KMS-11 (cell line): ENCODE data around the gene MED28.
A peak's percentile ranks its signal among the peaks of the same experiment; 100 is the strongest.
"Not testable (repeated sequence)": the region's sequence is repeated elsewhere in the genome, so short reads cannot be mapped to it uniquely, and the experiment has no call there.

Experiments used
- H2AFZ ChIP-seq: fragments of 200-600 bp; sonication (generic); 2 replicates; pipeline ENCODE4 v1.6.1; 2016; ENCODE audit warnings: antibody characterized with exemption, mixed run types, low read depth
- H3K27ac ChIP-seq: fragments of 200-600 bp; sonication (generic); 2 replicates; pipeline ENCODE4 v1.6.1; 2016; ENCODE audit warnings: mild to moderate bottlenecking, mixed run types
- H3K27me3 ChIP-seq: fragments of 200-600 bp; sonication (generic); 2 replicates; pipeline ENCODE4 v1.6.1; 2017; ENCODE audit warnings: mild to moderate bottlenecking, low read depth, mixed run types, moderate library complexity; ENCODE audit not compliant: insufficient read depth
- H3K36me3 ChIP-seq: fragments of 200-600 bp; sonication (generic); 2 replicates; pipeline ENCODE4 v1.6.1; 2017; ENCODE audit warnings: mild to moderate bottlenecking, mixed run types; ENCODE audit not compliant: insufficient read depth
- H3K4me1 ChIP-seq: fragments of 200-600 bp; sonication (generic); 2 replicates; pipeline ENCODE4 v1.6.1; 2016; ENCODE audit warnings: mild to moderate bottlenecking, low read depth, mixed run types; ENCODE audit not compliant: poor library complexity, severe bottlenecking
- H3K4me2 ChIP-seq: fragments of 200-600 bp; sonication (generic); 2 replicates; pipeline ENCODE4 v1.7.0; 2016; ENCODE audit warnings: mild to moderate bottlenecking, mixed run types
- H3K4me3 ChIP-seq: fragments of 200-600 bp; sonication (generic); IDR thresholded peaks from 2 replicates; pipeline ENCODE4 v1.6.1; 2017; ENCODE audit warnings: low read depth, low read length, mixed read lengths; ENCODE audit not compliant: insufficient read depth
- H3K79me2 ChIP-seq: fragments of 200-600 bp; sonication (generic); 2 replicates; pipeline ENCODE4 v1.6.1; 2016; ENCODE audit warnings: low read depth, mixed run types; ENCODE audit not compliant: insufficient read depth
- H3K9ac ChIP-seq: fragments of 200-600 bp; sonication (generic); 2 replicates; pipeline ENCODE4 v1.6.1; 2016; ENCODE audit warnings: mild to moderate bottlenecking, mixed run types
- H4K20me1 ChIP-seq: fragments of 200-600 bp; sonication (generic); 2 replicates; pipeline ENCODE4 v1.6.1; 2016; ENCODE audit warnings: mild to moderate bottlenecking, mixed run types; ENCODE audit not compliant: insufficient read depth
- CTCF ChIP-seq: fragments of 200-600 bp; sonication (generic); conservative IDR thresholded peaks from 2 replicates; pipeline ENCODE4 v1.6.1; 2017; ENCODE audit warnings: low read depth, mild to moderate bottlenecking, antibody characterized with exemption, low read length, moderate library complexity, mixed read lengths

The MED28 gene, protein sequence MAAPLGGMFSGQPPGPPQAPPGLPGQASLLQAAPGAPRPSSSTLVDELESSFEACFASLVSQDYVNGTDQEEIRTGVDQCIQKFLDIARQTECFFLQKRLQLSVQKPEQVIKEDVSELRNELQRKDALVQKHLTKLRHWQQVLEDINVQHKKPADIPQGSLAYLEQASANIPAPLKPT

DNA sequence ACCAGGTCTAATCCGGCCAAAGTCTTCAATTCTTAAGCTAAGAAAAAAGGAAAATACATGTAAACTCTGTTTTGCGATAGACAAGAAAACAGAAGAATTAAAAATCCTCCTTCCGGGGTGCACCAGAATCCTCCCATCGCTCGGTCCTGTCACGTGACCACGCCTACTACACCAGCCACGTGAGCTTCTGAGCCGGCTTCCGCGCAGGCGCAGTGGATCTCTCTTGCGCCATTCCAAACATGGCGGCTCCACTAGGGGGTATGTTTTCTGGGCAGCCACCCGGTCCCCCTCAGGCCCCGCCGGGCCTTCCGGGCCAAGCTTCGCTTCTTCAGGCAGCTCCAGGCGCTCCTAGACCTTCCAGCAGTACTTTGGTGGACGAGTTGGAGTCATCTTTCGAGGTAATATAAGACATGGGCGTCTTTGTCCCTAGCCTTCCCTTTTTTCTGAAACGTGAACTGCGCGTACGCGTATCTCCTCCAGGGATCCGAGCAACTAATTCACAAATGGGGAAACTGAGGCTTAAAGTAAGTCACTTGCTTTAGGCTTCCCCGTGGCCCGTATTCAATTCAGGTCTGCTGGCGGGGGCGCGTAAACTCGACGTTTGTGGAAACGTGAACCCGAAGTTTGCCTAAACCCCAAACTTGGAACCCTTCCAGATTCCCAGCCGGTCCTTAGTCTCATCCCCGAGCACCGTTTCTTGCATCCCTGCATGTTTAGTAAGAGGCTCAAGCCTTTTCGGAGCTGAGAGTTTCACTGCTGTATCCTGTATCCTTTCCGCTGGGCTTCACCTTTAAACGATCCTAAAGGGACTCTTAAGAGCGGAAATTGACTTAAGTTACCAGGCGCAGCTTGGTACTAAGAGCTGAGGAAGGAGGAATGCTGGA is at the start of gene MED28:
TSS of gene MED28 (plus strand) at position 226 of the 884 bp plus-strand sequence. CDS start at position 240, 14 bp downstream.
- Histone ChIP-seq H3K27me3 (no peaks in the 10 kb centered on the region), H3K27ac (peak within 1 kb of the TSS; percentile 43; the same call in 1 of the 2 replicates), H2AFZ (peak within 1 kb of the TSS; percentile 80), H3K36me3 (no peaks in the 10 kb centered on the region), H3K4me2 (peak within 1 kb of the TSS; percentile 79), H3K79me2 (peaks cover 38% of the 10 kb centered on the region), H3K9ac (peak within 1 kb of the TSS; percentile 74), H4K20me1 (no peaks in the 10 kb centered on the region), H3K4me1 (peaks cover 5% of the 10 kb centered on the region), H3K4me3 (no peak within 1 kb of the TSS)
- 0 out of 2 replicates have a peak, but pooled peaks have one; percentile 15 for TF ChIP-seq CTCF

DNA sequence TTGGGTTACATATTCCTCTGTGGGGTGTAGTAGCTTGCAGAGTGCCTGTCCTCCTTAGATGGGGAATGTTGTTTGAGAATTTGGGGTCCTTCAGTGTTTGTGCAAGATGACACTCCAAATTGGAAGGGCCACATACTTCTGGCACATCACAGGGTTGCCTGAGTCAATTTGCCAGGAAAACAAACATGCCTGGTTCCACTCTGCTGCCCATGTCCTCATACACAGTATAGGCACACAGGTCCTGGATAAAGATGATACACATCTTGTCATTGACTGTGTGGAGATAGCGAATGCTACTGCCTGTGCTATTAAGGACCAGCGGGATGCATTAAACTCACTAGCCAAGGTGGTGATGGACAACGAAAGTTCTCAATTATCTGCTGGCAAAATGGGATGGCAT is 48.6 kb upstream of the MED28 start:
- H3K27ac ChIP-seq, result no peak overlapping the region
- H3K4me3 ChIP-seq, result no peak overlapping the region
- no peak overlapping the region for H2AFZ ChIP-seq
- TF ChIP-seq CTCF, result no peak
- H3K36me3 ChIP-seq, result no peaks in the 10 kb centered on the region
- no peaks in the 10 kb centered on the region for H3K79me2 ChIP-seq
- H4K20me1 ChIP-seq, result no peaks in the 10 kb centered on the region
- no peak overlapping the region for H3K9ac ChIP-seq
- no peaks in the 10 kb centered on the region for H3K27me3 ChIP-seq
- H3K4me1 ChIP-seq, result no peaks in the 10 kb centered on the region
- no peak overlapping the region for H3K4me2 ChIP-seq

DNA sequence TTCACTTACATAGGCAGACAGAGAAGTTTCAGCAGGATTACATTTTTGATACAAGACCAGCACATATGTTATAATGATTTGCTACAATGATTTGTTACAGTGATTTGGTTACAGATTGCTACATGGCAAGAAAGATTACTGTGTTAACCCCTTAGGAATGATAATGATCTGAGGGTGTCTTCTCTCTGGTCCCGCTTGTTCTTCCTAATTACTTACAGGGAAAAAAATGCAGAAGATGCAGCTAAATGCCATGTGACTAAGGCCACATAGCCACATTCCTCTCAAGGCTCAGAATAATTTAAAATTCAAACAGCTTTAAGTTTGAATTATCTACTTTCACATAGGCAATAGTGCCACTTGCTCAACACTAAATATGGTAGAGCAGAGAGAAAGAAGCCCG is 47.2 kb upstream of the MED28 start:
- Histone ChIP-seq H3K4me2 (no peak overlapping the region), H3K27me3 (no peaks in the 10 kb centered on the region), H2AFZ (no peak overlapping the region), H3K79me2 (no peaks in the 10 kb centered on the region), H4K20me1 (no peaks in the 10 kb centered on the region), H3K36me3 (no peaks in the 10 kb centered on the region), H3K4me3 (no peak overlapping the region), H3K4me1 (no peaks in the 10 kb centered on the region), H3K9ac (no peak overlapping the region), H3K27ac (no peak overlapping the region)
- no peak for TF ChIP-seq CTCF

DNA sequence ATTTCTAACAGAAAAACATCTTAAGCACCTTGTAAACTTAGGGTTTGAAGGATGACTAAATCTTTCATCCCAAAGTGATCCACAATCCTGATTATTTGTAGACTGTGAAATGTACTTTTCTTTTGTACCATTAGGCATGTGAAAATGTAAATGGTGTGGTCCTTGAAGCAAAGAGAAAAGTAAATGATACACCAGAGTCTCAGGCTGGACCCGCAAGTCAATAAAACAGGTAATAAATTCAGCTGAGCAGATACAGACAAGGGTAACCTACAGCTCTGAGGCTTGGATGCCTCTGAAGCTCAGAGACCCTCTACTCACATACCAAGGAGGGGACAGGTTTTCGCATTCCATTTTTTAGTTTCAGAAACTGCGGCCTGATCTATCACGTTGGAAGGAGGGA is 40.2 kb upstream of the MED28 start:
- no peaks in the 10 kb centered on the region for H4K20me1 ChIP-seq
- H3K4me1 ChIP-seq, result peaks cover 13% of the 10 kb centered on the region
- no peaks in the 10 kb centered on the region for H3K27me3 ChIP-seq
- no peak overlapping the region for H3K9ac ChIP-seq
- no peak overlapping the region for H3K27ac ChIP-seq
- no peaks in the 10 kb centered on the region for H3K36me3 ChIP-seq
- H3K79me2 ChIP-seq, result peaks cover 17% of the 10 kb centered on the region; the same call in 1 of the 2 replicates
- no peak overlapping the region for H3K4me2 ChIP-seq
- no peak for TF ChIP-seq CTCF
- H2AFZ ChIP-seq, result no peak overlapping the region
- H3K4me3 ChIP-seq, result no peak overlapping the region

DNA sequence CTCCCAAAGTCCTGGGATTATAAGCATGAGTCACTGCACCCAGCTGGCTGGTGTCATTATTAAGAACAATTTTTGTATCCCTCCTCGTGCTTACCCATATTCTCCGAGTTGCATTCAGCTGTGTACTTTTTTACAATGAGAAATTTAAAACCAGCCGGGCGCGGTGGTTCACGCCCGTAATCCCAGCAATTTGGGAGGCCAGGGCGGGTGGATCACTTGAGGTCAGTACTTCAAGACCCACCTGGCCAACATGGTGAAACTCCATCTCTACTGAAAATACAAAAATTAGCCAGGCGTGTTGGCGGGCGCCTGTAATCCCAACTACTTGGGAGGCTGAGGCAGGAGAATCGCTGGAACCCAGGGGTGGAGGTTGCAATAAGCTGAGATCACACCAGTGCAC is 39.3 kb upstream of the MED28 start:
- H3K9ac ChIP-seq, H2AFZ ChIP-seq, H3K27ac ChIP-seq, H3K27me3 ChIP-seq, H3K4me3 ChIP-seq, H3K4me2 ChIP-seq, H4K20me1 ChIP-seq, H3K36me3 ChIP-seq: not testable (repeated sequence)
- peaks cover 18% of the 10 kb centered on the region for H3K4me1 ChIP-seq
- H3K79me2 ChIP-seq, result peaks cover 23% of the 10 kb centered on the region; the same call in 1 of the 2 replicates
